Raji (cell line): ENCODE measurements around the gene SOCS7.
A peak's percentile ranks its signal among the peaks of the same experiment; 100 is the strongest.

Source experiments
- POLR2A ChIP-seq: IDR thresholded peaks from 2 replicates; pipeline ENCODE4 v1.6.1; 2011; ENCODE audit warnings: low read depth, low read length, control low read depth; ENCODE audit not compliant: insufficient read depth

Gene SOCS7

GRCh38 chr17:38351412-38352222 lies at the start of gene SOCS7:
Gene SOCS7, plus strand, starts transcription at chr17:38351844. Its CDS starts 209 bp downstream, at chr17:38352053.
- peak; percentile 95 for TF ChIP-seq POLR2A

- no peak for TF ChIP-seq POLR2A
Observed at GRCh38 chr17:38315497-38315896, 36.1 kb upstream of the SOCS7 start.

- no peak for TF ChIP-seq POLR2A
Observed at GRCh38 chr17:38317081-38317480, 34.6 kb upstream of the SOCS7 start.

GRCh38 chr17:38320482-38320881 lies 31.2 kb upstream of the SOCS7 start:
- no peak for TF ChIP-seq POLR2A

- no peak for TF ChIP-seq POLR2A
Observed at GRCh38 chr17:38322156-38322779, 29.4 kb upstream of the SOCS7 start.

GRCh38 chr17:38322897-38323296 lies 28.7 kb upstream of the SOCS7 start:
- TF ChIP-seq POLR2A: no peak

GRCh38 chr17:38324141-38324697 lies 27.4 kb upstream of the SOCS7 start:
- TF ChIP-seq POLR2A: no peak

GRCh38 chr17:38324772-38325171 lies 26.9 kb upstream of the SOCS7 start:
- TF ChIP-seq POLR2A: no peak

- TF ChIP-seq POLR2A: 0 out of 2 replicates have a peak, but pooled peaks have one; percentile 25
Observed at GRCh38 chr17:38325221-38325851, 26.3 kb upstream of the SOCS7 start.

GRCh38 chr17:38326996-38327792 lies 24.4 kb upstream of the SOCS7 start:
- TF ChIP-seq POLR2A: no peak

GRCh38 chr17:38327936-38328335 lies 23.7 kb upstream of the SOCS7 start:
- no peak for TF ChIP-seq POLR2A

- TF ChIP-seq POLR2A: no peak
Observed at GRCh38 chr17:38328620-38329019, 23.0 kb upstream of the SOCS7 start.

- no peak for TF ChIP-seq POLR2A
Observed at GRCh38 chr17:38329284-38329683, 22.4 kb upstream of the SOCS7 start.

GRCh38 chr17:38329808-38330730 lies 21.6 kb upstream of the SOCS7 start:
- no peak for TF ChIP-seq POLR2A

- no peak for TF ChIP-seq POLR2A
Observed at GRCh38 chr17:38330941-38331411, 20.7 kb upstream of the SOCS7 start.
